GM12874 (cell line): Measurements from ENCODE around the gene CDS1.

Experiments used
- CTCF ChIP-seq: IDR thresholded peaks from 2 replicates; pipeline ENCODE4 v1.5.1; 2011; ENCODE audit warnings: low read depth, mild to moderate bottlenecking, control low read depth, low read length, moderate library complexity; ENCODE audit not compliant: insufficient read depth

The CDS1 gene

GRCh38 chr4:84697615-84698201 lies 114.8 kb downstream of the CDS1 start:
- no peak for TF ChIP-seq CTCF

- TF ChIP-seq CTCF = no peak
Observed at GRCh38 chr4:84699001-84699671, 116.2 kb downstream of the CDS1 start.
